GM23338 (cell line): ENCODE measurements around the gene SNTB2. TPM values are rescaled to one million over a fixed set of nuclear protein-coding genes. Genes with fewer than 3 reads are reported as not detected.

Experiments
- ATAC-seq: fragments of 200-7000 bp; cut with Tn5 transposase; 3 replicates; pipeline ENCODE4 v1.9.1; 2020
- DNase-seq: peaks from one replicate; pipeline ENCODE4 v3.0.0-alpha.2; 2015; ENCODE audit warnings: low spot score
- H2AFZ ChIP-seq: fragments of 200-600 bp; sonication (generic); 2 replicates; pipeline ENCODE4 v1.8.0; 2016; ENCODE audit warnings: antibody characterized with exemption, mild to moderate bottlenecking, moderate library complexity
- H3F3A ChIP-seq: fragments of 200-600 bp; sonication (generic); replicated peaks from 2 replicates; pipeline ENCODE4 v1.8.0; 2017; ENCODE audit warnings: antibody characterized with exemption, mixed run types, low read depth
- H3K27ac ChIP-seq: fragments of 200-600 bp; sonication (generic); 2 replicates; pipeline ENCODE4 v1.6.1; 2016; ENCODE audit warnings: low read depth
- H3K27me3 ChIP-seq: fragments of 200-600 bp; sonication (generic); 2 replicates; pipeline ENCODE4 v1.8.0; 2016; ENCODE audit warnings: mild to moderate bottlenecking, mixed run types, moderate library complexity; ENCODE audit not compliant: insufficient read depth
- H3K36me3 ChIP-seq: fragments of 200-600 bp; sonication (generic); 2 replicates; pipeline ENCODE4 v1.8.0; 2016; ENCODE audit warnings: mild to moderate bottlenecking; ENCODE audit not compliant: insufficient read depth
- H3K4me1 ChIP-seq: fragments of 200-600 bp; sonication (generic); 2 replicates; pipeline ENCODE4 v1.8.0; 2016; ENCODE audit warnings: mild to moderate bottlenecking, moderate library complexity; ENCODE audit not compliant: insufficient read depth
- H3K4me2 ChIP-seq: fragments of 200-600 bp; sonication (generic); 2 replicates; pipeline ENCODE4 v1.7.1; 2017; ENCODE audit warnings: mixed run types
- H3K4me3 ChIP-seq: fragments of 200-600 bp; sonication (generic); 2 replicates; pipeline ENCODE4 v1.6.1; 2016; ENCODE audit warnings: mixed run types
- H3K79me2 ChIP-seq: fragments of 200-600 bp; sonication (generic); replicated peaks from 2 replicates; pipeline ENCODE4 v1.8.0; 2017; ENCODE audit warnings: mild to moderate bottlenecking; ENCODE audit not compliant: insufficient read depth
- H3K9me2 ChIP-seq: fragments of 200-600 bp; sonication (generic); 2 replicates; pipeline ENCODE4 v1.8.0; 2017; ENCODE audit not compliant: insufficient read depth
- H4K20me1 ChIP-seq: fragments of 200-600 bp; sonication (generic); replicated peaks from 2 replicates; pipeline ENCODE4 v1.8.0; 2017; ENCODE audit warnings: mild to moderate bottlenecking; ENCODE audit not compliant: insufficient read depth
- H3K27ac Mint-ChIP-seq: 2 replicates; pipeline ENCODE4 v1.8.0; 2020; ENCODE audit warnings: inconsistent platforms, mild to moderate bottlenecking, moderate library complexity, mixed read lengths
- H3K27me3 Mint-ChIP-seq: 3 replicates; pipeline ENCODE4 v1.8.0; 2022; ENCODE audit warnings: low read depth, mild to moderate bottlenecking, moderate library complexity, mixed read lengths, inconsistent platforms; ENCODE audit not compliant: insufficient read depth, poor library complexity
- H3K36me3 Mint-ChIP-seq: 3 replicates; pipeline ENCODE4 v1.8.0; 2021; ENCODE audit warnings: low read depth, mild to moderate bottlenecking, inconsistent platforms, moderate library complexity, mixed read lengths
- H3K4me1 Mint-ChIP-seq: 3 replicates; pipeline ENCODE4 v1.8.0; 2020; ENCODE audit warnings: mild to moderate bottlenecking, inconsistent platforms, mixed read lengths
- H3K4me3 Mint-ChIP-seq: 3 replicates; pipeline ENCODE4 v1.8.0; 2021; ENCODE audit warnings: moderate library complexity, mild to moderate bottlenecking, inconsistent platforms, mixed read lengths
- H3K9me3 Mint-ChIP-seq: 3 replicates; pipeline ENCODE4 v1.8.0; 2020; ENCODE audit warnings: moderate library complexity, mild to moderate bottlenecking, inconsistent platforms, mixed read lengths
- CREB1 ChIP-seq: fragments of 250-450 bp; sonication (Bioruptor Pico); IDR thresholded peaks from 2 replicates; pipeline ENCODE4 v1.5.0; 2020; ENCODE audit warnings: low read depth, mild to moderate bottlenecking, moderate library complexity
- CTCF ChIP-seq, 2 experiments: fragments of 200-600 bp in 1 of 2; sonication (generic) in 1 of 2; conservative IDR thresholded peaks; 2 replicates each; pipeline versions ENCODE4 v1.5.1 to v1.6.1; 2016 to 2017; ENCODE audit warnings: antibody characterized with exemption in 2 of 2, low read depth in 2 of 2, mild to moderate bottlenecking in 2 of 2, moderate library complexity in 1 of 2
- ETS1 ChIP-seq: IDR thresholded peaks from 2 replicates; pipeline ENCODE4 v1.6.1; 2016; ENCODE audit warnings: antibody characterized with exemption
- EZH2 ChIP-seq: fragments of 200-600 bp; sonication (generic); IDR thresholded peaks from one replicate; pipeline ENCODE4 v1.8.0; 2017; ENCODE audit warnings: antibody characterized with exemption, mild to moderate bottlenecking, low read depth; ENCODE audit not compliant: unreplicated experiment
- EZH2phosphoT487 ChIP-seq: fragments of 200-600 bp; sonication (generic); IDR thresholded peaks from one replicate; pipeline ENCODE4 v1.8.1; 2018; ENCODE audit warnings: antibody characterized with exemption; ENCODE audit not compliant: unreplicated experiment
- JUNB ChIP-seq: IDR thresholded peaks from one replicate; pipeline ENCODE4 v1.6.1; 2016; ENCODE audit warnings: antibody characterized with exemption; ENCODE audit not compliant: unreplicated experiment
- NANOG ChIP-seq: IDR thresholded peaks from 2 replicates; pipeline ENCODE4 v1.6.1; 2016; ENCODE audit warnings: antibody characterized with exemption, borderline replicate concordance
- POLR2AphosphoS5 ChIP-seq: IDR thresholded peaks from 2 replicates; pipeline ENCODE4 v1.6.1; 2016; ENCODE audit warnings: antibody characterized with exemption, low read depth
- STAT1 ChIP-seq: IDR thresholded peaks from one replicate; pipeline ENCODE4 v1.6.1; 2016; ENCODE audit warnings: antibody characterized with exemption; ENCODE audit not compliant: unreplicated experiment
- ZNF114 ChIP-seq: fragments of 250-450 bp; sonication (Bioruptor Pico); IDR thresholded peaks from 2 replicates; pipeline ENCODE4 v1.5.0; 2020; ENCODE audit warnings: mild to moderate bottlenecking, moderate library complexity
- ZNF331 ChIP-seq: fragments of 250-450 bp; sonication (Bioruptor Pico); IDR thresholded peaks from 2 replicates; pipeline ENCODE4 v1.5.0; 2020; ENCODE audit warnings: low read depth, mild to moderate bottlenecking, moderate library complexity
- polyA plus RNA-seq: library from polyadenylated mRNA; unstranded; fragments of >200 nt; fragmentation: Nextera tagmentation; extraction: Ambion mirVana; gene quantifications from 2 replicates; pipeline ENCODE4 v1.2.1, GENCODE V29; 2016
- total RNA-seq: library from RNA; depleted of rRNA; stranded (reverse); fragments of >200 nt; shearing (Covaris generic); gene quantifications from 2 replicates; pipeline ENCODE4 v1.2.3, GENCODE V29; 2014
- TF ChIP-seq, protein P1 (sequence below): IDR thresholded peaks from one replicate; pipeline ENCODE4 v1.6.1; 2018; ENCODE audit warnings: antibody characterized with exemption; ENCODE audit not compliant: unreplicated experiment

The SNTB2 gene
- total and polyA plus RNA-seq, 2 experiments from 2014 or later, result 4.8 to 42.7 TPM

- Histone ChIP-seq H3K27me3 (no peaks in the 10 kb centered on the region), H3F3A (0 out of 2 replicates have a peak, but pooled peaks cover 3% of the 10 kb centered on the region), H4K20me1 (peaks cover 8% of the 10 kb centered on the region; the same call in 1 of the 2 replicates), H3K4me3 (no peak overlapping the region), H3K27ac (no peak overlapping the region), H3K36me3 (no peaks in the 10 kb centered on the region), H3K4me1 (no peaks in the 10 kb centered on the region), H3K9me2 (no peaks in the 10 kb centered on the region), H2AFZ (no peak overlapping the region), H3K79me2 (peaks cover 22% of the 10 kb centered on the region), H3K4me2 (no peak overlapping the region)
- H3K27ac Mint-ChIP-seq, result no peak overlapping the region
- H3K4me3 Mint-ChIP-seq, result no peak overlapping the region
- DNase-seq (no peak), ATAC-seq (no peak)
- H3K36me3 Mint-ChIP-seq, result peaks cover 5% of the 10 kb centered on the region; the same call in 1 of the 3 replicates
- no peaks in the 10 kb centered on the region for H3K9me3 Mint-ChIP-seq
- TF ChIP-seq ZNF114 (CRISPR knock-in tag), result no peak
- no peaks in the 10 kb centered on the region for H3K4me1 Mint-ChIP-seq
- H3K27me3 Mint-ChIP-seq, result no peaks in the 10 kb centered on the region
These were observed 55.0 kb downstream of the SNTB2 start for GRCh38 chr16:69241926-69242325.

DNA sequence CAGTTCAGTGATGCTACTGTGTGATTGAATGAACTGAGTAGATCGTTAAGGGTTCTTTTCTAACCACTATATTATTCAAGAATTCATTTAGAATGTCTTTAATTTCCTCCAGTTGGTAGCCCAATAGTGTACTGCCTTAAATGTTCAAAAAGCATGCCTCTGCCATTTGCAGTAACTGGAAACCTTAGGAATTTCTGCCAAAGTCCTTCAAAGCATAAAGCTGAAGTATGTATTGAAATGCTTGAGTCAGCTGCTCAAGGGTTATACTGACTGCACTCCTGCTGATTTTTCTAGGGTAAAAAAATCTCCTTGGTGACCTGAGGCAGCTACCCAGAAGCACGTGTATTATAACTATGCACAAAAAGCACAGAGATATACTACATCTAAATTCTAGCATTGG is 56.5 kb downstream of the SNTB2 start:
- H3K27ac Mint-ChIP-seq, result no peak overlapping the region
- Histone ChIP-seq H3K4me1 (no peaks in the 10 kb centered on the region), H3K27ac (no peak overlapping the region), H2AFZ (no peak overlapping the region), H3K79me2 (peaks cover 19% of the 10 kb centered on the region), H4K20me1 (peaks cover 10% of the 10 kb centered on the region; the same call in 1 of the 2 replicates), H3F3A (0 out of 2 replicates have a peak, but pooled peaks cover 3% of the 10 kb centered on the region), H3K9me2 (no peaks in the 10 kb centered on the region), H3K36me3 (no peaks in the 10 kb centered on the region; the same call in 1 of the 2 replicates), H3K4me2 (no peak overlapping the region), H3K27me3 (no peaks in the 10 kb centered on the region), H3K4me3 (no peak overlapping the region)
- no peak overlapping the region for H3K4me3 Mint-ChIP-seq
- H3K36me3 Mint-ChIP-seq, result peaks cover 5% of the 10 kb centered on the region; the same call in 1 of the 3 replicates
- DNase-seq, result no peak
- H3K4me1 Mint-ChIP-seq, result no peaks in the 10 kb centered on the region
- H3K9me3 Mint-ChIP-seq, result no peaks in the 10 kb centered on the region
- no peaks in the 10 kb centered on the region for H3K27me3 Mint-ChIP-seq
- no peak for ATAC-seq
- TF ChIP-seq ZNF331 (CRISPR knock-in tag), result no peak
- TF ChIP-seq POLR2AphosphoS5, result no peak
- TF ChIP-seq CREB1 (CRISPR knock-in tag), result no peak
- TF ChIP-seq, protein P1, sequence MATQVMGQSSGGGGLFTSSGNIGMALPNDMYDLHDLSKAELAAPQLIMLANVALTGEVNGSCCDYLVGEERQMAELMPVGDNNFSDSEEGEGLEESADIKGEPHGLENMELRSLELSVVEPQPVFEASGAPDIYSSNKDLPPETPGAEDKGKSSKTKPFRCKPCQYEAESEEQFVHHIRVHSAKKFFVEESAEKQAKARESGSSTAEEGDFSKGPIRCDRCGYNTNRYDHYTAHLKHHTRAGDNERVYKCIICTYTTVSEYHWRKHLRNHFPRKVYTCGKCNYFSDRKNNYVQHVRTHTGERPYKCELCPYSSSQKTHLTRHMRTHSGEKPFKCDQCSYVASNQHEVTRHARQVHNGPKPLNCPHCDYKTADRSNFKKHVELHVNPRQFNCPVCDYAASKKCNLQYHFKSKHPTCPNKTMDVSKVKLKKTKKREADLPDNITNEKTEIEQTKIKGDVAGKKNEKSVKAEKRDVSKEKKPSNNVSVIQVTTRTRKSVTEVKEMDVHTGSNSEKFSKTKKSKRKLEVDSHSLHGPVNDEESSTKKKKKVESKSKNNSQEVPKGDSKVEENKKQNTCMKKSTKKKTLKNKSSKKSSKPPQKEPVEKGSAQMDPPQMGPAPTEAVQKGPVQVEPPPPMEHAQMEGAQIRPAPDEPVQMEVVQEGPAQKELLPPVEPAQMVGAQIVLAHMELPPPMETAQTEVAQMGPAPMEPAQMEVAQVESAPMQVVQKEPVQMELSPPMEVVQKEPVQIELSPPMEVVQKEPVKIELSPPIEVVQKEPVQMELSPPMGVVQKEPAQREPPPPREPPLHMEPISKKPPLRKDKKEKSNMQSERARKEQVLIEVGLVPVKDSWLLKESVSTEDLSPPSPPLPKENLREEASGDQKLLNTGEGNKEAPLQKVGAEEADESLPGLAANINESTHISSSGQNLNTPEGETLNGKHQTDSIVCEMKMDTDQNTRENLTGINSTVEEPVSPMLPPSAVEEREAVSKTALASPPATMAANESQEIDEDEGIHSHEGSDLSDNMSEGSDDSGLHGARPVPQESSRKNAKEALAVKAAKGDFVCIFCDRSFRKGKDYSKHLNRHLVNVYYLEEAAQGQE, result no peak
- TF ChIP-seq EZH2, result no peak
- no peak for TF ChIP-seq EZH2phosphoT487
- TF ChIP-seq ETS1, result no peak
- TF ChIP-seq CTCF (conservative IDR thresholded peaks at IDR 0.05; ENCODE audit: low read depth in 2 of 2), result no peak
- no peak for TF ChIP-seq NANOG
- no peak for TF ChIP-seq JUNB
- no peak for TF ChIP-seq STAT1
- TF ChIP-seq ZNF114 (CRISPR knock-in tag), result no peak
